ENCODE data around the gene MORN4. TPM values are rescaled to one million over a fixed set of nuclear protein-coding genes. Genes with fewer than 3 reads are reported as not detected.

MORN4 gene
- polyA plus RNA-seq, 4 donors = 4.0 to 15.5 TPM; not detected in 2

GRCh38 chr10:97598407-97599271 lies 34.7 kb downstream of the MORN4 start:
- Histone ChIP-seq H3K27ac (ENCODE audit: low read depth in 1 of 3, low read length in 2 of 3) (no peak overlapping the region), H3K4me1 (ENCODE audit: control insufficient read depth in 3 of 3, insufficient read depth in 2 of 3, low read depth in 1 of 3, low read length in 2 of 3) (no peaks in the 10 kb centered on the region), H3K27me3 (ENCODE audit: control insufficient read depth in 3 of 3, insufficient read depth in 3 of 3, low read length in 3 of 3) (no peaks in the 10 kb centered on the region)

GRCh38 chr10:97597778-97598177 lies 35.5 kb downstream of the MORN4 start:
- FAIRE-seq (no peak), DNase-seq (no peak)

More at GRCh38 chr10:97598407-97599271, 34.7 kb downstream of the MORN4 start:
- DNase-seq (no peak), FAIRE-seq (no peak)
- Histone ChIP-seq H3K9me3 (ENCODE audit: control insufficient read depth in 2 of 2, insufficient read depth in 1 of 2, low read depth in 1 of 2, low read length in 1 of 2) (no peaks in the 10 kb centered on the region), H3K36me3 (ENCODE audit: control insufficient read depth in 3 of 3, insufficient read depth in 2 of 3, low read depth in 1 of 3, low read length in 3 of 3) (peaks cover 0 to 3% (median 0%) of the 10 kb centered on the region in 3 donors), H3K4me3 (ENCODE audit: low read depth in 1 of 3, low read length in 3 of 3) (peak overlapping the region in 1 of 3 donors; percentile 4)
- 94 to 97% (median 96%) methylated on average over 19 of the region's 19 CpGs for WGBS, 3 donors

GRCh38 chr10:97596101-97597082 lies 36.9 kb downstream of the MORN4 start:
- 39 to 56% (median 45%) methylated on average over 10 of the region's 10 CpGs for WGBS, 3 donors
- no peaks in the 10 kb centered on the region for H3K36me3 ChIP-seq (ENCODE audit: control insufficient read depth in 3 of 3, insufficient read depth in 2 of 3, low read depth in 1 of 3, low read length in 3 of 3)
- peaks cover 0 to 2% (median 0%) of the 10 kb centered on the region in 3 donors for H3K4me1 ChIP-seq (ENCODE audit: control insufficient read depth in 3 of 3, insufficient read depth in 2 of 3, low read depth in 1 of 3, low read length in 2 of 3)
- H3K27me3 ChIP-seq (ENCODE audit: control insufficient read depth in 3 of 3, insufficient read depth in 3 of 3, low read length in 3 of 3) = no peaks in the 10 kb centered on the region
- H3K4me3 ChIP-seq (ENCODE audit: low read depth in 1 of 3, low read length in 3 of 3) = no peak overlapping the region
- FAIRE-seq = no peak
- no peaks in the 10 kb centered on the region for H3K9me3 ChIP-seq (ENCODE audit: control insufficient read depth in 2 of 2, insufficient read depth in 1 of 2, low read depth in 1 of 2, low read length in 1 of 2)
- DNase-seq = peak in 1 of 2 donors; percentile 47
- H3K27ac ChIP-seq (ENCODE audit: low read depth in 1 of 3, low read length in 2 of 3) = peak overlapping the region in 1 of 3 donors; percentile 64

More at GRCh38 chr10:97597778-97598177, 35.5 kb downstream of the MORN4 start:
- H3K27ac ChIP-seq (ENCODE audit: low read depth in 1 of 3, low read length in 2 of 3) = no peak overlapping the region
- H3K4me1 ChIP-seq (ENCODE audit: control insufficient read depth in 3 of 3, insufficient read depth in 2 of 3, low read depth in 1 of 3, low read length in 2 of 3) = no peaks in the 10 kb centered on the region
- H3K36me3 ChIP-seq (ENCODE audit: control insufficient read depth in 3 of 3, insufficient read depth in 2 of 3, low read depth in 1 of 3, low read length in 3 of 3) = peaks cover 0 to 3% (median 0%) of the 10 kb centered on the region in 3 donors
- no peaks in the 10 kb centered on the region for H3K27me3 ChIP-seq (ENCODE audit: control insufficient read depth in 3 of 3, insufficient read depth in 3 of 3, low read length in 3 of 3)
- WGBS, 3 donors = 86 to 92% (median 91%) methylated on average over 2 of the region's 2 CpGs
- no peak overlapping the region for H3K4me3 ChIP-seq (ENCODE audit: low read depth in 1 of 3, low read length in 3 of 3)
- H3K9me3 ChIP-seq (ENCODE audit: control insufficient read depth in 2 of 2, insufficient read depth in 1 of 2, low read depth in 1 of 2, low read length in 1 of 2) = no peaks in the 10 kb centered on the region

GRCh38 chr10:97593421-97593820 lies 39.9 kb downstream of the MORN4 start:
- Histone ChIP-seq H3K4me1 (ENCODE audit: control insufficient read depth in 3 of 3, insufficient read depth in 2 of 3, low read depth in 1 of 3, low read length in 2 of 3) (peaks cover 0 to 14% (median 0%) of the 10 kb centered on the region in 3 donors), H3K36me3 (ENCODE audit: control insufficient read depth in 3 of 3, insufficient read depth in 2 of 3, low read depth in 1 of 3, low read length in 3 of 3) (peaks cover 0 to 7% (median 0%) of the 10 kb centered on the region in 3 donors), H3K27ac (ENCODE audit: low read depth in 1 of 3, low read length in 2 of 3) (no peak overlapping the region), H3K9me3 (ENCODE audit: control insufficient read depth in 2 of 2, insufficient read depth in 1 of 2, low read depth in 1 of 2, low read length in 1 of 2) (no peaks in the 10 kb centered on the region), H3K4me3 (ENCODE audit: low read depth in 1 of 3, low read length in 3 of 3) (no peak overlapping the region), H3K27me3 (ENCODE audit: control insufficient read depth in 3 of 3, insufficient read depth in 3 of 3, low read length in 3 of 3) (no peaks in the 10 kb centered on the region)
- FAIRE-seq (no peak), DNase-seq (no peak)
- 78 to 93% (median 89%) methylated on average over 4 of the region's 4 CpGs for WGBS, 3 donors

GRCh38 chr10:97590748-97591495 lies 42.4 kb downstream of the MORN4 start:
- FAIRE-seq = no peak
- peaks cover 0 to 7% (median 0%) of the 10 kb centered on the region in 3 donors for H3K36me3 ChIP-seq (ENCODE audit: control insufficient read depth in 3 of 3, insufficient read depth in 2 of 3, low read depth in 1 of 3, low read length in 3 of 3)
- H3K27ac ChIP-seq (ENCODE audit: low read depth in 1 of 3, low read length in 2 of 3) = no peak overlapping the region
- no peak overlapping the region for H3K4me3 ChIP-seq (ENCODE audit: low read depth in 1 of 3, low read length in 3 of 3)
- DNase-seq = peak in 1 of 2 donors; percentile 51
- H3K27me3 ChIP-seq (ENCODE audit: control insufficient read depth in 3 of 3, insufficient read depth in 3 of 3, low read length in 3 of 3) = no peaks in the 10 kb centered on the region
- H3K4me1 ChIP-seq (ENCODE audit: control insufficient read depth in 3 of 3, insufficient read depth in 2 of 3, low read depth in 1 of 3, low read length in 2 of 3) = peaks cover 0 to 14% (median 0%) of the 10 kb centered on the region in 3 donors
- H3K9me3 ChIP-seq (ENCODE audit: control insufficient read depth in 2 of 2, insufficient read depth in 1 of 2, low read depth in 1 of 2, low read length in 1 of 2) = no peaks in the 10 kb centered on the region
- WGBS, 3 donors = 68 to 69% (median 68%) methylated on average over 5 of the region's 5 CpGs

GRCh38 chr10:97590082-97590747 lies 43.1 kb downstream of the MORN4 start:
- no peak for DNase-seq
- Histone ChIP-seq H3K4me1 (ENCODE audit: control insufficient read depth in 3 of 3, insufficient read depth in 2 of 3, low read depth in 1 of 3, low read length in 2 of 3) (peaks cover 0 to 14% (median 0%) of the 10 kb centered on the region in 3 donors), H3K27ac (ENCODE audit: low read depth in 1 of 3, low read length in 2 of 3) (no peak overlapping the region), H3K36me3 (ENCODE audit: control insufficient read depth in 3 of 3, insufficient read depth in 2 of 3, low read depth in 1 of 3, low read length in 3 of 3) (peaks cover 0 to 7% (median 0%) of the 10 kb centered on the region in 3 donors), H3K27me3 (ENCODE audit: control insufficient read depth in 3 of 3, insufficient read depth in 3 of 3, low read length in 3 of 3) (no peaks in the 10 kb centered on the region), H3K4me3 (ENCODE audit: low read depth in 1 of 3, low read length in 3 of 3) (no peak overlapping the region), H3K9me3 (ENCODE audit: control insufficient read depth in 2 of 2, insufficient read depth in 1 of 2, low read depth in 1 of 2, low read length in 1 of 2) (no peaks in the 10 kb centered on the region)
- FAIRE-seq = no peak
- WGBS, 3 donors = 80 to 86% (median 86%) methylated on average over 15 of the region's 15 CpGs

- Histone ChIP-seq H3K27ac (ENCODE audit: low read depth in 1 of 3, low read length in 2 of 3) (no peak within 1 kb of the TSS), H3K9me3 (ENCODE audit: control insufficient read depth in 2 of 2, insufficient read depth in 1 of 2, low read depth in 1 of 2, low read length in 1 of 2) (no peaks in the 10 kb centered on the region), H3K27me3 (ENCODE audit: control insufficient read depth in 3 of 3, insufficient read depth in 3 of 3, low read length in 3 of 3) (no peaks in the 10 kb centered on the region), H3K4me3 (ENCODE audit: low read depth in 1 of 3, low read length in 3 of 3) (no peak within 1 kb of the TSS), H3K4me1 (ENCODE audit: control insufficient read depth in 3 of 3, insufficient read depth in 2 of 3, low read depth in 1 of 3, low read length in 2 of 3) (peaks cover 0 to 17% (median 0%) of the 10 kb centered on the region in 3 donors), H3K36me3 (ENCODE audit: control insufficient read depth in 3 of 3, insufficient read depth in 2 of 3, low read depth in 1 of 3, low read length in 3 of 3) (peaks cover 0 to 7% (median 0%) of the 10 kb centered on the region in 3 donors)
- WGBS, 3 donors = 71 to 96% (median 89%) methylated on average over 3 of the region's 3 CpGs
- DNase-seq (no peak), FAIRE-seq (no peak)
These were observed 43.8 kb downstream of the MORN4 start, which contains the start of gene C10orf62 for GRCh38 chr10:97589479-97589878. C10orf62 (plus strand) TSS chr10:97589721; CDS start chr10:97589898, 177 bp downstream.

All from small intestine (tissue), 7 donors.